Eye (tissue), 1 donor: ENCODE results near the gene NOP56.

Experiments
- DNase-seq: peaks from one replicate; pipeline ENCODE4 v3.0.0-alpha.2; 2015

NOP56 gene, protein sequence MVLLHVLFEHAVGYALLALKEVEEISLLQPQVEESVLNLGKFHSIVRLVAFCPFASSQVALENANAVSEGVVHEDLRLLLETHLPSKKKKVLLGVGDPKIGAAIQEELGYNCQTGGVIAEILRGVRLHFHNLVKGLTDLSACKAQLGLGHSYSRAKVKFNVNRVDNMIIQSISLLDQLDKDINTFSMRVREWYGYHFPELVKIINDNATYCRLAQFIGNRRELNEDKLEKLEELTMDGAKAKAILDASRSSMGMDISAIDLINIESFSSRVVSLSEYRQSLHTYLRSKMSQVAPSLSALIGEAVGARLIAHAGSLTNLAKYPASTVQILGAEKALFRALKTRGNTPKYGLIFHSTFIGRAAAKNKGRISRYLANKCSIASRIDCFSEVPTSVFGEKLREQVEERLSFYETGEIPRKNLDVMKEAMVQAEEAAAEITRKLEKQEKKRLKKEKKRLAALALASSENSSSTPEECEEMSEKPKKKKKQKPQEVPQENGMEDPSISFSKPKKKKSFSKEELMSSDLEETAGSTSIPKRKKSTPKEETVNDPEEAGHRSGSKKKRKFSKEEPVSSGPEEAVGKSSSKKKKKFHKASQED

GRCh38 chr20:2651772-2652723 lies at the start of gene NOP56:
TSS of gene NOP56 (plus strand) at chr20:2652632. CDS start at chr20:2652661, 29 bp downstream.
- peak; percentile 97 for DNase-seq

DNA sequence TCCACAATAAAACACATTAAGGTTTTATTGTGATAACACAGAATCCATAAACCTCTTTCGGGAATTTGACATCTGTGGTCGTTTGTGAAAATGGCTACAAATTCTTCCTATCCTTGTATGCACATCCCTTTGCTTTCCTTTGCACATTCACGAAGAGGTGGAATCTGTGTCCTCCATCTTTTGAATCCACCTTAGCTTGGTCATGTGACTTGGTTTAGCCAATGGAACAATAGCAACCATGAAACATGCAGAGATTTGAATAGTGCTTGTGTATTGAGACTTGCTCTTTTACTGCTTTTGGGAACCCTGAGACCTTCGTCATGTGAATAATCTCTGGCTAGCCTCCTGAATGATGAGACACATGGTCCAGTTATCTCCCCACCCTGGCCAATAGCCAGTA lies 49.7 kb upstream of the NOP56 start:
- no peak for DNase-seq

DNA sequence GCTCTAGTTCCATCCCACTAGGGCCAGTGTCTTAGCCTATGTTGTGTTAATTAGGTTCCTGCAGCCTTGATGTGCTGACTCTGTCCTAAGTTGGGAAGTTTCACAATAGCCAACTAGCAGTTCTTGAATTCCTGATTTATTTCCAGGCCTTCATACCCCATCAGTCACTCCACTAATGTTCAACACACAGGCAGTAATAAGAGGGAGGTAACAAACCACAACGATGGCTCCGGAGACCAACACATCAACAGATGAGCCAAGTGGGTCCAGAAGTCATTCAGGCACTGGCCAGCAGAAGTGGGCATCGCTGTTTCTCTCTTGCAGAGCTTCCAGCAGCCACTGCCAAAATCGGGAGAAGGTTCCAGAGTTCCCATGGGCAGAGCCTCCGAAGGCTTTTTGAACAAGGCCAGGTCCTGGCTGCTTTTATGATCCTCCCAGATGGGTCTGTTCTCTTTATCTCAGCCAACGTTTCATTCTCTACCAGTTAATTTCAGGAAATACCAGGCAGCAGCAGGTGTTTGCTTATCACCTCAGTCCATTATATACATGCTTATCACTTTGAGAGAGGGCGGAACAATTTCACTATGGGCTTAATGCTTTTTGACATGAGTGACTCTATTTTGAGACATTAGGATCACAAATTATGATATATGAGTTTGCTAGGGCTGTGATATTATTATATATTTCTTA lies 48.5 kb upstream of the NOP56 start:
- DNase-seq: no peak

- DNase-seq: no peak
These were observed 48.0 kb upstream of the NOP56 start for GRCh38 chr20:2604506-2604835.

DNA sequence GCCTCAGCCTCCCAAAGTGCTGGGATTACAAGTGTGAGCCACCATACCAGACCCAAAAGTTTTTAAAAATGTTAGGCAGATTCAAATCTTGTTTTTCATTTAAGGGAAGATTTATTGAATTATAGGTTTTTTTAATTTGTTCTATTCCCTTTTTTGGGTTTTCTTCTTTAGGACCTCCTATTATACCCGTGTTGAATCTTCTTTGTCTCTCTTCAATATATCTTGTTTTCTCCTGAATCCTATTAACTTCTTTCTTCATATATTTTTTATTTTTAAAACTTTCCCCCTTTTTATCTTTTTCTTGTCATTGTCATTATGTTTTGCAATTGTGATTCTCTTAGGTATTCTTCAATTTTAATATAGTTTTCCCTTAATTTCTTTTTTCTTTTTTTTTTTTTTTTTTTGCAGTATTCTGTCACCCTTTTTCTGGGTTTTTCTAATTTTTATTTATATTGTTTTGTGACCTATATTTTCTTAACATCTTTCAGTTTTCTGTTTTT lies 45.9 kb upstream of the NOP56 start:
- no peak for DNase-seq

GRCh38 chr20:2610326-2610725 lies 42.1 kb upstream of the NOP56 start:
- no peak for DNase-seq

DNA sequence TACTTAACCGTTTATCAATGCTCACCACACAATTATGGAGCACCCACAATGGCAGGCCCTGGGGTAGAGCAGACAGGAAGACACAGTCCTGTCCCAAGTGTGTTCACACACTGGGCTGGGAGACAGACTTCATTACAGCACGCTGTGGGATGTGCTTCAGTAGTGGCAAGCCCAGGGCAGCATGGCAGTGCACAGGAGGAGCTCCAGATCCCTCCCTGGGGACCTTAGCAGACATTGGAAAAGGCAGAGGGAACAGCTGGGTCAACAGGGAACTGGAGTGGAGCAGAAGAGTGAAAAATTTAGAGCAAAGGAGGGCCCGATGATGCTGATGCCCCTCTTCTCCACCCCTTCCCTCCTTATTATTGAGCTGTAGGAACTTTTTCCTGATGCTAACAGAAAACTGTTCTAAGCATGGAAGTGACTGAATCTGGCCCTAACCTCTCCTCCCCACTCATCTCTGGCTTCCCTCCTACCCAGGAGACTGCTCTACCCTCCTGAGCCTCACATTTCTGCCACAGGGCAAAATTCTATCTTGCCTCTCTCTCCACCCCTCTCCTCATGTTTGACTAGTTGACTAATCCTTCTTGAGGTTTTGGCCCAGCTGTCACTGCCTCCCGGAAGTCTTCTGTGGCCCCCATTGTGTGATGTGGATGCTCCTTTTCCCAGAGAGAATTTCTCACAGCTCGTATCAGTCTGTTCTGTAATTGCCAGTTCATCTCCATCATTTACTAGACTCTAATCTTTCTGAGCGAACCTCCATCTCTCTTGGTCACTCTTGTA lies 41.3 kb upstream of the NOP56 start:
- peak; percentile 11 for DNase-seq

DNA sequence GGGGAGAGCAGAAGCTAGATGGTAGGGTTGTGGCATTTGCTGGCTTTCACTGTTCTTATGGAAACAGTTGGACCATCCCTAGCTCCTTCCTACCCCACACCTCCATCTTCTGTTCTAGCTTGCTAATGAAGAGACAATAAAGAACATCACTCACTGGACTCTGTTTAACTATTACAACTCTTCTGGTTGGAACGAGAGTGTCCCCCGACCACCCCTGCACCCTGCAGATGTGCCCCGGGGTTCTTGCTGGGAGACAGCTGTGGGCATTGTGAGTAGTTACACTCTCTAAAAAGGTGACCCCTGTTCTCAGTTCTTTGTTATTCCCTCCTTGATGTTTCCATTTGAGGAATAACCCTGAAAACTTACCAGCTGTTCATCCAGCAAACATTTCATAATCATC lies 40.4 kb upstream of the NOP56 start:
- DNase-seq: no peak

DNA sequence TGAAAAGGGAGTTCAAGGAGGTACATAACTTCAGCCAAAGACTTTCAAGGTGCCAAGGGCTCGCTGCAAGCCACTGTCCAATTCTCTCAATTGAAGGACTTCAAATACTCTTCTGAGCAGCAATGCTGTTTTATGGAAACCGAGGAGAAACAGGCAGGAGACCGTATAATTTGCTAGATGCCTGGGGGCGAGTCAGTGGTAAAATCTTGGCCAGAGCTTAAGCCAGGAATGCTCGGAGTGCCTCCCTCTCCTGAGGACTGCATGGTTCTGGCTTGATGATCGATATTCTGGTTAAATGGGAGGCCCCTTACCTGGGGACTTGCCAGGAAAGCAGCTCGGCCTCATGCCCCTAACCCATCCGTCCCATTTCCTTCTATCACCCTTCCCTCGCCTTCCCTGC lies 35.8 kb upstream of the NOP56 start:
- no peak for DNase-seq

DNA sequence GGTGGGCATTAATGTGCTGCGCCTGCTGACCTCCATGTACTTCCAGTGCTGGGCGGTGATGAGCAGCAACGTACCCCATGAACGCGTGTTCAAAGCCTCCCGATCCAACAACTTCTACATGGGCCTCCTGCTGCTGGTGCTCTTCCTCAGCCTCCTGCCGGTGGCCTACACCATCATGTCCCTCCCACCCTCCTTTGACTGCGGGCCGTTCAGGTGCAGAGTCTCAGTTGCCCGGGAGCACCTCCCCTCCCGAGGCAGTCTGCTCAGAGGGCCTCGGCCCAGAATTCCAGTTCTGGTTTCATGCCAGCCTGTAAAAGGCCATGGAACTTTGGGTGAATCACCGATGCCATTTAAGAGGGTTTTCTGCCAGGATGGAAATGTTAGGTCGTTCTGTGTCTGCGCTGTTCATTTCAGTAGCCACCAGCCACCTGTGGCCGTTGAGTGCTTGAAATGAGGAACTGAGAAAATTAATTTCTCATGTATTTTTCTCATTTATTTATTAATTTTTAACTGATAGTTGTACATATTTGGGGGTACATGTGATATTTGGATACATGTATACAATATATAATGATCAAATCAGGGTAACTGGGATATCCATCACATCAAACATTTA lies 35.2 kb upstream of the NOP56 start:
- DNase-seq: no peak

DNA sequence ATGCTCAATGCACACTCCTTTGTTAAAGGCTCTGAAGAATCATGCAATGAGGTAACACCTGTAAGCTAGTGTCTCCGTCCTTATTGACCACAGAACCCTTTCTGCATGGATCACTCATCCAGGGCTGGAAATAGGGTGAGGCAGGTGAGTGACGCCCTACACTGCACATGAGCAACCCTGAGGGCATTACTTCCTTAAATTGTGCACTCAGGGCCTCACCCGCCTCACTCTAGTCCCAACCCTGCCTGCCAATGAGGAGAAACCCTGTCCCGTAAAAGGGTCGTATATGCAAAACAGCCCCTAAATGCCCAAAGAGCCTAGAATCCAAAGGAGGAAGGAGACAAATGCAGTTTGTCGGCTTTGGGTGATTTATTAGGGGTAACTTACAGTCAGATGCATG lies 33.6 kb upstream of the NOP56 start:
- no peak for DNase-seq

DNA sequence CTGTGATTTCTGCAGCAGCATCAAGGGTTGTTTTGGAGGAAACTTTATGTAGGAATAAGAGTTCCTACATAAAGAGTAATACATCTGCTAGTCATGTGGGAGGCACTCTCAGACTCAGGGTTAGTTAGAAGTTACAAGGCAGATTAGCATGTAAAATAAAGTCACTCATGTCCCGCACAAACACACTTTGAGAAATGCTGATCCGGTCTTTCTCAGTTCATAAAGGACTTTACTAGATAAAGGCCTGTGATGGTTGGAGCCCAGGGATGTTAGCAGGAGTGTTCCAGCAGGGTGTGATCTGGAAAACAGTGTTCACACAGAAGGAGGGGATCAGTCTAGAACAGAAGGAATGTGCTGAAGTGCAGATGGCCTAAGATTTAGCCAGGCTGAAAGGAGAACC lies 33.1 kb upstream of the NOP56 start:
- DNase-seq: no peak

DNA sequence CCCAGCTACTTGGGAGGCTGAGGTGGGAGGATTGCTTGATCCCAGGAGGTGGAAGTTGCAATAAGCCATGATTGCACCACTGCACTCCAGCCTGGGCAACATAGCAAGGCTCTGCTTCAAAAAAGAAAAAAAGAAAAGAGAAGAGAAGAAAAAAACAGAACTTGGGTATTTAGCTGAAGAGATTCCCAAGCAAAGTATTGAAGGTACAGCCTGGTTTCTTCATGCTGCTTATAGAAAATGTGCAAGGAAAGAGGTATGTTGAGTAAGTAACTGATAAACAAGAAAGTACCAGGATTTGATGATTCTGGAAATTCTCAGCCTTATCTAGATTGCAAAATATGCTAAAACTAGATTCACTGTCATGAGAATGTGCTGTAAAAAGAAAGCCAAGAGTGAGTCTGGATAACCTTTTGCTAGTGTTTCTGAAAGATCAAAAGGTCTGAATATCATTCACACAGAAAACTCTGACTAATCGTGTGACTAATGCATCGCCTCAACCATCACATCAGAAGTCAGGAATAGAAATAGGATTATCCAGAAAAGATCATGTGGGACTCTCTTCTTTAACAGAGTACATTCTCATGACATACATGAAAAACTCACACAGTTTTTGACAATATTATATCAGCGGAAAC lies 32.4 kb upstream of the NOP56 start:
- no peak for DNase-seq

DNA sequence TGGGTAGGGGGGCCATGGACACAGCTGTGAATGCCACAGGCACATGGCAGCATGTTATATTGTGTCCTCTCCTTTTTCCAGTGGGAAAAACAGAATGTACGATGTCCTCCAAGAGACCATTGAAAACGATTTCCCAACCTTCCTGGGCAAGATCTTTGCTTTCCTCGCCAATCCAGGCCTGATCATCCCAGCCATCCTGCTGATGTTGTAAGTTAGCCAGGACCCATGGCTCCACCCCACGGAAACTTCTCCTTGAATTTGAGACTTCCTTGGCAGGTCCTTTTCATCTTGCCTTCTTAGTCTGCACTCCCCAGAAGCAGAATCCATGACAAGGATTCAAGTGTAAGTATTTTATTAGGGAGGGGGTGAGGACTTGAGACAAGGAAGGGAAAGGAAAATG lies 28.2 kb upstream of the NOP56 start:
- peak; percentile 12 for DNase-seq

DNA sequence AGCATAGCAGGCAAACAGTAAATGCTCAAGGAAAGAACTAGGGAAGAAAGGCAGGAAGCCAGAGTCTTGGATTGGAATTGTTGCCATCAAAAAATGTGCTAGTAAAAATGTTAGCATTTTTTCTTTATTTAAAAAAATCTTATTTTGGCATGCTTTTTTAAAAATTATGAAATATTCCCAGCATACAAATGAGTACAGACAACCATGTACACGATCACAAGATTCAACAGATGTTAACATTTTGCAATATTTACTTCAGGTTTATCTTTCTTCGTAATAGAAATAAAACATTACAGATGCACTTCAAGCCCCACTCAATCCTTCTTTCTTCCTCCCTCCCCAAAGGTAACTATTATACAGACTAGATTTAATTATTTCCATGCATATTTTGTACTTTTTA lies 27.4 kb upstream of the NOP56 start:
- peak; percentile 2 for DNase-seq

- DNase-seq: no peak
These were observed 25.4 kb upstream of the NOP56 start for GRCh38 chr20:2626853-2627541.

DNA sequence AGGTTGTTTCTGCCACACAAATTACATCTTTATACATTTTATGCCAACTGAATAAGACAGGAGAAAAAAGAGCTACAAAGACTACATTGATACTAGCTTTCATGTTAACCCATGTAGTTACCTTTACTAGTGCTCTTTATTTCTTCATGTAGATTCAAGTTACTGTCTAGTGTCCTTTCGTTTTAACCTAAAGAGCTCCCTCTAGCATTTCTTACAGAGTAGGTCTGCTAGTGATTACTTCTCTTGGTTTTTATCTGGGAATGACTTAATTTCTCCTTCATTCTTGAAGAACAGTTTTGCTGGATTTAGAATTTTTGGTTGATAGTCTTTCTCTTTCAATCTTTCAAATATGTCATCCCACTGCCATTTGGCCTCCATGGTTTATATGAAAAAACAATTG lies 21.2 kb upstream of the NOP56 start:
- no peak for DNase-seq

DNA sequence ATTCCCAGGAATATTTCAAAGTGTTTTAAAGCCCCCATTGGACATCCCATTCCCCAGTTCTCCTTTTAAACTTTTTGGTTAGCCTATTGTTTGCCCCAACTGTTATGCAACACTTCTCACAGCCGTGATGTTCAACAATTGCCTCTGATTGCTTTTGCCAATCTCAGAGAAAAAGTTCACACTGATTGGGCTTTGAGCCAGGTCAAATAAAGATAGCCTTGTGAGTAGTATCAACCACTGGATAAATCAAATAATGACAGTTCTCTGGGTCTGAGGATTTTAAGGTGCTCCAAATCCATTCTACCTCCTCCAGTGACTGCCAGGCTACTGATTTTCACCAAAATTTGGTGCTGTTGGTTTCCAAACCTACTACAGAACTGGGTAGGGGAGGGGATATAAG lies 19.1 kb upstream of the NOP56 start:
- DNase-seq: no peak

GRCh38 chr20:2637246-2637645 lies 15.2 kb upstream of the NOP56 start:
- no peak for DNase-seq

DNA sequence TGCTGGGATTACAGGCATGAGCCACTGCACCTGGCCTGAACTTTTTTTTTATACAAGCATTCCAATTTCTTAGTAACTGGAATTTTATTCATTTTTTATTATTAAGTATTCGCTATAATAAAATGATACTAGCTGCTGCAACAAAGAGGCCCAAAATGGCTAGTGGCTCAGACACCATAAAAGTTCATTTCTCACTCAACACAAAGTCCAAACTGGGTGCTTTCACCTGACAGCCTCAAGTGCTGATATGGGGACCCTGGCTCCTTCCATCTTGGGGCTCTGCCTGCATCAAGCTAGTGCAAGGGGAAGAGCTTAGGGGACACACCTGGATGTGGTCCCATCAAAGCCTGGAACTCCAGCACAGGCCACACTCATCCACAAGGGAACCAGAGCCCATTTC lies 12.2 kb upstream of the NOP56 start:
- DNase-seq: no peak
